Esophagus (tissue), 2 donors: ENCODE results near the gene EGFL8. TPM values are rescaled to one million over a fixed set of nuclear protein-coding genes. Genes with fewer than 3 reads are reported as not detected.

Experiments
- H3K27ac ChIP-seq, 2 donors: one replicate each; pipeline ENCODE4 v1.5.1; 2013; ENCODE audit warnings: low read depth in 2 of 2, mild to moderate bottlenecking in 2 of 2, inconsistent platforms in 1 of 2, low read length in 1 of 2, moderate library complexity in 1 of 2
- H3K27me3 ChIP-seq, 2 donors: one replicate each; pipeline ENCODE4 v1.6.1; 2013; ENCODE audit warnings: low read length in 2 of 2, control low read depth in 1 of 2, mild to moderate bottlenecking in 1 of 2; ENCODE audit not compliant: insufficient read depth in 2 of 2, control insufficient read depth in 1 of 2
- H3K36me3 ChIP-seq, 2 donors: one replicate each; pipeline ENCODE4 v1.6.1; 2013; ENCODE audit warnings: low read length in 1 of 2; ENCODE audit not compliant: control insufficient read depth in 2 of 2, insufficient read depth in 2 of 2
- H3K4me1 ChIP-seq, 2 donors: one replicate each; pipeline ENCODE4 v1.6.1; 2013; ENCODE audit warnings: low read length in 1 of 2; ENCODE audit not compliant: control insufficient read depth in 2 of 2, insufficient read depth in 2 of 2
- H3K4me3 ChIP-seq, 2 donors: one replicate each; pipeline ENCODE4 v1.5.1; 2013; ENCODE audit warnings: low read length in 2 of 2, mild to moderate bottlenecking in 2 of 2, low read depth in 1 of 2, moderate library complexity in 1 of 2
- H3K9me3 ChIP-seq, 2 donors: one replicate each; pipeline ENCODE4 v1.6.1; 2013; ENCODE audit warnings: mild to moderate bottlenecking in 2 of 2, low read depth in 1 of 2, low read length in 1 of 2, moderate library complexity in 1 of 2; ENCODE audit not compliant: control insufficient read depth in 2 of 2, insufficient read depth in 1 of 2
- WGBS, 2 donors: extraction: QIAGEN DNeasy Blood & Tissue Kit; methylation state at CpG; one replicate each; pipeline ENCODE4 v1.1.7; 2013; 5-methylcytosine and 5-hydroxymethylcytosine counted together
- polyA plus RNA-seq, 2 donors: library from polyadenylated mRNA; stranded (reverse); fragments of 200-250 nt; gene quantifications; one replicate each; pipeline ENCODE4 v1.2.3, GENCODE V29; 2013
- donor health status: healthy with polysubstance abuse.
- donor health status: Bipolar disorder and iron deficiency.

EGFL8 gene
- polyA plus RNA-seq, 2 donors = 18.5 to 27.7 TPM

GRCh38 chr6:32166411-32167061 is 2.1 kb downstream of the EGFL8 start:
- Histone ChIP-seq H3K36me3 (peaks cover 0 to 49% of the 10 kb centered on the region in 2 donors), H3K4me3 (no peak overlapping the region)

GRCh38 chr6:32167154-32167760 is 2.9 kb downstream of the EGFL8 start:
- 74 to 77% methylated on average over 32 of the region's 32 CpGs for WGBS, 2 donors
- Histone ChIP-seq H3K36me3 (peaks cover 0 to 49% of the 10 kb centered on the region in 2 donors), H3K27ac (no peak overlapping the region), H3K4me3 (no peak overlapping the region), H3K27me3 (no peaks in the 10 kb centered on the region), H3K9me3 (no peaks in the 10 kb centered on the region), H3K4me1 (peaks cover 0 to 3% of the 10 kb centered on the region in 2 donors)

More at GRCh38 chr6:32166411-32167061, 2.1 kb downstream of the EGFL8 start:
- WGBS, 2 donors = 85% methylated on average over 30 of the region's 30 CpGs
- no peak overlapping the region for H3K27ac ChIP-seq
- no peaks in the 10 kb centered on the region for H3K27me3 ChIP-seq
- peaks cover 0 to 3% of the 10 kb centered on the region in 2 donors for H3K4me1 ChIP-seq
- no peaks in the 10 kb centered on the region for H3K9me3 ChIP-seq

- 68 to 73% methylated on average over 6 of the region's 6 CpGs for WGBS, 2 donors
These were observed 3.4 kb downstream of the EGFL8 start for GRCh38 chr6:32167761-32168262.

GRCh38 chr6:32168350-32168749 is 4.0 kb downstream of the EGFL8 start:
- Histone ChIP-seq H3K4me3 (no peak overlapping the region), H3K4me1 (peaks cover 0 to 3% of the 10 kb centered on the region in 2 donors), H3K27ac (peak overlapping the region in 1 of 2 donors; percentile 3), H3K27me3 (no peaks in the 10 kb centered on the region), H3K9me3 (no peaks in the 10 kb centered on the region), H3K36me3 (peaks cover 0 to 43% of the 10 kb centered on the region in 2 donors)
- WGBS, 2 donors = 69 to 79% methylated on average over 2 of the region's 2 CpGs

More at GRCh38 chr6:32167761-32168262, 3.4 kb downstream of the EGFL8 start:
- Histone ChIP-seq H3K36me3 (peaks cover 0 to 44% of the 10 kb centered on the region in 2 donors), H3K9me3 (no peaks in the 10 kb centered on the region), H3K27me3 (no peaks in the 10 kb centered on the region), H3K27ac (no peak overlapping the region), H3K4me3 (no peak overlapping the region), H3K4me1 (peaks cover 0 to 3% of the 10 kb centered on the region in 2 donors)

GRCh38 chr6:32168807-32169591 is 4.6 kb downstream of the EGFL8 start:
- no peaks in the 10 kb centered on the region for H3K9me3 ChIP-seq
- no peak overlapping the region for H3K4me3 ChIP-seq
- no peak overlapping the region for H3K27ac ChIP-seq
- H3K27me3 ChIP-seq = no peaks in the 10 kb centered on the region
- 78 to 84% methylated on average over 10 to 11 of the region's 11 CpGs for WGBS, 2 donors
- peaks cover 0 to 3% of the 10 kb centered on the region in 2 donors for H3K4me1 ChIP-seq
- H3K36me3 ChIP-seq = peaks cover 0 to 43% of the 10 kb centered on the region in 2 donors

- Histone ChIP-seq H3K36me3 (peaks cover 0 to 43% of the 10 kb centered on the region in 2 donors), H3K4me1 (peaks cover 2 to 5% of the 10 kb centered on the region in 2 donors), H3K27ac (no peak overlapping the region), H3K4me3 (no peak overlapping the region), H3K9me3 (no peaks in the 10 kb centered on the region), H3K27me3 (no peaks in the 10 kb centered on the region)
- WGBS, 2 donors = 91 to 93% methylated on average over 11 of the region's 11 CpGs
These were observed 5.9 kb downstream of the EGFL8 start for GRCh38 chr6:32170294-32170693.

- Histone ChIP-seq H3K9me3 (no peaks in the 10 kb centered on the region), H3K4me3 (no peak overlapping the region), H3K36me3 (peaks cover 0 to 37% of the 10 kb centered on the region in 2 donors), H3K27ac (no peak overlapping the region), H3K4me1 (peaks cover 2 to 6% of the 10 kb centered on the region in 2 donors), H3K27me3 (no peaks in the 10 kb centered on the region)
- 93 to 96% methylated on average over 6 of the region's 6 CpGs for whole genome bisulfite sequencing, 2 donors
These were observed 6.8 kb downstream of the EGFL8 start for GRCh38 chr6:32171234-32171633.

- H3K4me1 ChIP-seq = peaks cover 2 to 3% of the 10 kb centered on the region in 2 donors
These were observed 8.8 kb downstream of the EGFL8 start for GRCh38 chr6:32173051-32173727.

GRCh38 chr6:32174416-32174815 is 10.0 kb downstream of the EGFL8 start:
- no peak overlapping the region for H3K27ac ChIP-seq
- no peaks in the 10 kb centered on the region for H3K27me3 ChIP-seq
- no peak overlapping the region for H3K4me3 ChIP-seq
- 84 to 88% methylated on average over 1 of the region's 1 CpG for WGBS, 2 donors
- H3K36me3 ChIP-seq = peaks cover 0 to 16% of the 10 kb centered on the region in 2 donors
- H3K9me3 ChIP-seq = no peaks in the 10 kb centered on the region
- peaks cover 2 to 6% of the 10 kb centered on the region in 2 donors for H3K4me1 ChIP-seq

More at GRCh38 chr6:32173051-32173727, 8.8 kb downstream of the EGFL8 start:
- no peaks in the 10 kb centered on the region for H3K9me3 ChIP-seq
- H3K36me3 ChIP-seq = peaks cover 0 to 22% of the 10 kb centered on the region in 2 donors
- H3K27me3 ChIP-seq = no peaks in the 10 kb centered on the region
- WGBS, 2 donors = 65 to 72% methylated on average over 4 of the region's 4 CpGs
- H3K4me3 ChIP-seq = no peak overlapping the region
- peak overlapping the region in 1 of 2 donors; percentile 1 for H3K27ac ChIP-seq
